IPS-15b (cell line): ENCODE data around the gene NCS1.
A peak's percentile ranks its signal among the peaks of the same experiment; 100 is the strongest.
"Not testable (repeated sequence)": the region's sequence is repeated elsewhere in the genome, so short reads cannot be mapped to it uniquely, and the experiment has no call there.

ENCODE experiments used
- H3K27me3 ChIP-seq: one replicate; pipeline ENCODE4 v1.6.1; 2013; ENCODE audit warnings: low read length; ENCODE audit not compliant: control insufficient read depth, insufficient read depth
- H3K36me3 ChIP-seq: one replicate; pipeline ENCODE4 v1.6.1; 2013; ENCODE audit warnings: low read length; ENCODE audit not compliant: control insufficient read depth, insufficient read depth
- H3K4me1 ChIP-seq: one replicate; pipeline ENCODE4 v1.6.1; 2013; ENCODE audit warnings: mild to moderate bottlenecking, low read length; ENCODE audit not compliant: control insufficient read depth, insufficient read depth
- H3K4me3 ChIP-seq: one replicate; pipeline ENCODE4 v1.5.1; 2013; ENCODE audit warnings: low read depth, low read length
- H3K9ac ChIP-seq: one replicate; pipeline ENCODE4 v1.6.1; 2013; ENCODE audit warnings: low read depth, mild to moderate bottlenecking, low read length
- H3K9me3 ChIP-seq: one replicate; pipeline ENCODE4 v1.6.1; 2013; ENCODE audit warnings: mild to moderate bottlenecking, low read length; ENCODE audit not compliant: control insufficient read depth, insufficient read depth

Gene NCS1

GRCh38 chr9:130255631-130256134, 83.5 kb downstream of the NCS1 start:
- H3K4me3 ChIP-seq = no peak overlapping the region
- H3K9me3 ChIP-seq = no peaks in the 10 kb centered on the region
- no peak overlapping the region for H3K9ac ChIP-seq
- no peaks in the 10 kb centered on the region for H3K4me1 ChIP-seq
- H3K27me3 ChIP-seq = no peaks in the 10 kb centered on the region
- no peaks in the 10 kb centered on the region for H3K36me3 ChIP-seq

GRCh38 chr9:130256644-130257043, 84.4 kb downstream of the NCS1 start:
- Histone ChIP-seq H3K4me1 (no peaks in the 10 kb centered on the region), H3K9ac (no peak overlapping the region), H3K9me3 (no peaks in the 10 kb centered on the region), H3K36me3 (no peaks in the 10 kb centered on the region), H3K4me3 (no peak overlapping the region), H3K27me3 (no peaks in the 10 kb centered on the region)

- H3K27me3 ChIP-seq, H3K9me3 ChIP-seq, H3K36me3 ChIP-seq, H3K4me1 ChIP-seq, H3K4me3 ChIP-seq, H3K9ac ChIP-seq: not testable (repeated sequence)
Observed at GRCh38 chr9:130258137-130258536, 85.9 kb downstream of the NCS1 start.

- Histone ChIP-seq H3K9me3 (no peaks in the 10 kb centered on the region), H3K36me3 (no peaks in the 10 kb centered on the region), H3K4me3 (no peak overlapping the region), H3K9ac (no peak overlapping the region), H3K4me1 (no peaks in the 10 kb centered on the region), H3K27me3 (no peaks in the 10 kb centered on the region)
Observed at GRCh38 chr9:130259044-130259443, 86.8 kb downstream of the NCS1 start.

GRCh38 chr9:130260816-130261765, 88.9 kb downstream of the NCS1 start:
- Histone ChIP-seq H3K4me1 (no peaks in the 10 kb centered on the region), H3K9ac (no peak overlapping the region), H3K36me3 (no peaks in the 10 kb centered on the region), H3K27me3 (peaks cover 10% of the 10 kb centered on the region), H3K4me3 (no peak overlapping the region), H3K9me3 (no peaks in the 10 kb centered on the region)

GRCh38 chr9:130262061-130262745, 90.0 kb downstream of the NCS1 start:
- Histone ChIP-seq H3K4me1 (peaks cover 3% of the 10 kb centered on the region), H3K4me3 (no peak overlapping the region), H3K36me3 (no peaks in the 10 kb centered on the region), H3K9me3 (no peaks in the 10 kb centered on the region), H3K9ac (no peak overlapping the region), H3K27me3 (peaks cover 21% of the 10 kb centered on the region)

GRCh38 chr9:130262771-130263170, 90.6 kb downstream of the NCS1 start:
- Histone ChIP-seq H3K9me3 (no peaks in the 10 kb centered on the region), H3K4me3 (no peak overlapping the region), H3K27me3 (peaks cover 26% of the 10 kb centered on the region), H3K4me1 (peaks cover 3% of the 10 kb centered on the region), H3K9ac (no peak overlapping the region), H3K36me3 (no peaks in the 10 kb centered on the region)

- Histone ChIP-seq H3K27me3 (peaks cover 26% of the 10 kb centered on the region), H3K9ac (no peak overlapping the region), H3K9me3 (no peaks in the 10 kb centered on the region), H3K4me1 (peaks cover 3% of the 10 kb centered on the region), H3K36me3 (no peaks in the 10 kb centered on the region), H3K4me3 (no peak overlapping the region)
Observed at GRCh38 chr9:130263601-130264413, 91.6 kb downstream of the NCS1 start.

- Histone ChIP-seq H3K27me3 (peaks cover 26% of the 10 kb centered on the region), H3K4me3 (no peak overlapping the region), H3K4me1 (peaks cover 3% of the 10 kb centered on the region), H3K9me3 (no peaks in the 10 kb centered on the region), H3K9ac (no peak overlapping the region), H3K36me3 (no peaks in the 10 kb centered on the region)
Observed at GRCh38 chr9:130264414-130265350, 92.5 kb downstream of the NCS1 start.

GRCh38 chr9:130265431-130266235, 93.4 kb downstream of the NCS1 start, which contains the start of gene HMCN2:
Gene HMCN2, plus strand, starts transcription at chr9:130265760. Its CDS starts 119 bp downstream, at chr9:130265879.
- H3K9ac ChIP-seq = peak within 1 kb of the TSS; percentile 24
- H3K27me3 ChIP-seq = peaks cover 26% of the 10 kb centered on the region

More at GRCh38 chr9:130265431-130266235, 93.4 kb downstream of the NCS1 start, which contains the start of gene HMCN2:
- H3K36me3 ChIP-seq = no peaks in the 10 kb centered on the region
- H3K4me3 ChIP-seq = peak within 1 kb of the TSS; percentile 60
- H3K9me3 ChIP-seq = no peaks in the 10 kb centered on the region
- peaks cover 3% of the 10 kb centered on the region for H3K4me1 ChIP-seq
